ENCODE measurements around the gene CEL.

CEL gene

DNA sequence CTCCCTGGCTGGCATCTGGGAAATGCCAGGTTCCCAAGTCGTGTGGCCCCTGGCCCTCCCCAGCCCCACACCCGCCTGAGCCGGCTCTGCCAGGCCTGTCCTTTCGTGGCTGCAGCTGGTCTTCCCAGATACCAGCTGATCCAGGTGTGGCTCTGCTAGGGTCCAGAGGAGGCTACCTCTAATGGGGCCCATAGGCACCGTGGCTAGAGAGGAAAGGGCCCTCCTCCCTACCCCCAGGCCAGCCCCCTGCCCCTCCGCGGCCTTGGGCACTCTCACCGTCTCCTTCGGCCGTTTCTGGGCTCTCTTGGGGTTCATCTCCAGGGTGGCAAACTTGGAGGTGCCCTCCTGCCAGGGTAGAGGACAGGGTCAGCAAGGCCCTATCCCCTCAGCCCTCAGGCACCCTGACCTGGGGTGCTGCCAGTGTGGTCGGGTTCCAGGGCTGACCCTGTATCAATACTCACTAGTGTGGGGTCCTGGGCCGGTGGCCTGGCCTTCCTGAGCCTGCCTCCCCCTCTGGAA lies 42.3 kb downstream of the CEL start:
- Mint-ChIP-seq H3K9me3 (no peaks in the 10 kb centered on the region), H3K4me3 (no peak overlapping the region), H3K27ac (no peak overlapping the region), H3K36me3 (peaks cover 57 to 62% of the 10 kb centered on the region in 2 donors), H3K4me1 (peaks cover 0 to 4% of the 10 kb centered on the region in 2 donors), H3K27me3 (no peaks in the 10 kb centered on the region)
- ATAC-seq (replicated peaks) = no peak
- DNase-seq = no peak

DNA sequence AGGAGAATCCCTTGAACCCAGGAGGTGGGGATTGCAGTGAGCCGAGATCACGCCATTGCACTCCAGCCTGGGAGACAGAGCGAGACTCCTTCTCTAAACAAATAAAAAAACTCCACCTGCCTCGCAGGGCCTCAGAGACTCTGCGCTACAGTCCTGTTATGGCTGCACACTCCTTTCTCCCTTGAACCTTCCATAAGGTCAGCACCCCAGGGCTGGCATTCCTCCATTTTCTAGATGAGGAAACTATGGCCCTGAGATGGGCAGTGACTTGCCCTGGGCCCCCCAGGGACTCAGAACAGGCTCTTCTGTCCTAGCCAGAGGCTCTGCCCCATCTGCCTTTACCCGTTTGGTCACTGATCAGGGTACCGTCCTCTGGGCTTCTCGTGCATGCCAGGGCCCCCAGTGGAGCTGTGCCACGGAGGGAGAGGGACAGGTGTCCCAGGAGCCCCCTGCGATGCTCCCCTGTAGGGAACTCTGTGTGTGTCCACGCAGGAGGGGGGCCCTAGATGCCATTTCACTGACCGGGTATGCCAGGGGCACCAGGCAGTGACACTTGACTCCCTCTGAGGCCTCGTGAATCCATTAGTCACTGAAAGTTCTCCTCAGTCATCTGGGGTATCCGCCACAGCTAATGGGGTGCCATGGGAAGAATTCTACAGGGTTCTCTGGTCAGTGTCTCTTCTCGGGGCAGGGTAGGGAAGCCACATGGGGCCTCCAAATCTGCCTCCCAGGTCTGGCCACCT lies 43.1 kb downstream of the CEL start:
- H3K36me3 Mint-ChIP-seq = peaks cover 58 to 60% of the 10 kb centered on the region in 2 donors
- no peak overlapping the region for H3K27ac Mint-ChIP-seq
- peaks cover 0 to 4% of the 10 kb centered on the region in 2 donors for H3K4me1 Mint-ChIP-seq

DNA sequence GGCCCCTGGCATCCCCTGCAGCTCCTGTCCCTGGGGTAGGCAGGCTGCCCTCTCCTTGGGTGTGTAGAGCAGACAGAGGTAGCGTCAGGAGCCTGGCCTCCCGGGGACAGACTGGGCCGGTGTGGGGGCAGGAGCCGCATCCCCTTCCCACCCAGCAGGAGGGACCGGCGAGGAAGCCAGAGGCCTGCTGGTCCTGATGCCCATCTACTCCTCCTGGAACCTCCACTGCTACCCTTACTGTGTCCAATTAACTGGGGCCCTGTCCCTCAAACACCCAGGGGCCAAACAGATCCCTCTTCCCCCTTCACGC lies 43.6 kb downstream of the CEL start:
- peaks cover 0 to 5% of the 10 kb centered on the region in 2 donors for H3K4me1 Mint-ChIP-seq
- H3K9me3 Mint-ChIP-seq = no peaks in the 10 kb centered on the region
- no peak overlapping the region for H3K27ac Mint-ChIP-seq
- ATAC-seq (replicated peaks) (no peak), DNase-seq (no peak)
- peaks cover 59 to 60% of the 10 kb centered on the region in 2 donors for H3K36me3 Mint-ChIP-seq
- no peaks in the 10 kb centered on the region for H3K27me3 Mint-ChIP-seq
- no peak overlapping the region for H3K4me3 Mint-ChIP-seq

More for the DNA sequence above, 43.1 kb downstream of the CEL start:
- H3K4me3 Mint-ChIP-seq = no peak overlapping the region
- DNase-seq (no peak), ATAC-seq (replicated peaks) (no peak)
- no peaks in the 10 kb centered on the region for H3K27me3 Mint-ChIP-seq
- no peaks in the 10 kb centered on the region for H3K9me3 Mint-ChIP-seq

DNA sequence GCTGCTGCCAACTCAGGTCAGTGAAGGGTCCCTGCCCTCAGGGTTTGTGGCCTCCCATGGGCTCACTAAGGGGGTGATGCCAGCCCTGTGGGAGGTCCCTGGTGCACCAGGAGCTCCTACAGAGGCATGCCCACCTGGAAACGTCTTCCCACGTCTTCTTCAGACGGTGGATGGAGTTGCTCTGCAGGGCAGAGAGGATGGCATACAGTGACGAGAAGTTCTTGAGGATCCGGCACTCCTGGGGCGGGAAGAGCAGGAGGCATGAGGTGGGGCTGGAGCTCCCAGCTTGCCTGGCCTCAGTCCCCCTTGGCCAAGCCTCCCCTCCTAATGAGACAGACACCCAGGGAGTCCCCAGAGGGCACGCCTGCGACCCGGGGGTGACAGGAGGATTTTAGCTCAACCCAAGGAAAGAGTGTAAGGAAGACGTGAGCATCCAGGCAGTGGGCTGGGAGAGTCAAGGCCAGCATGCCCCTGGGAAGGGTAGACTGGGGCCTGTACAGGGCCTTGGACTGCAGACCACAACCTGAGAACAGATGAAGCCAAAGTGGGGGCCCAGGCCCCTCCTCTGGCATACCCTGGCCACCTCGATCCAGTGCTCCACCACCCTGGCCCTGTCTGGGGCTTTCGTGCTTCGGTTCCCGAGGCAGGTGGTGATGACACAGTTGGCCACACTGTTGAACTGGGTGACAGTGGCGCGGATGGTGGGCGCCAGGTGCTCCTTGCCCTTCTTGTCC lies 44.9 kb downstream of the CEL start:
- H3K27me3 Mint-ChIP-seq = no peaks in the 10 kb centered on the region
- H3K36me3 Mint-ChIP-seq = peaks cover 51 to 54% of the 10 kb centered on the region in 2 donors
- peaks cover 4 to 8% of the 10 kb centered on the region in 2 donors for H3K4me1 Mint-ChIP-seq
- no peak overlapping the region for H3K4me3 Mint-ChIP-seq
- H3K27ac Mint-ChIP-seq = peak overlapping the region; percentile 38
- no peak for DNase-seq
- H3K9me3 Mint-ChIP-seq = no peaks in the 10 kb centered on the region
- no peak for ATAC-seq (replicated peaks)

DNA sequence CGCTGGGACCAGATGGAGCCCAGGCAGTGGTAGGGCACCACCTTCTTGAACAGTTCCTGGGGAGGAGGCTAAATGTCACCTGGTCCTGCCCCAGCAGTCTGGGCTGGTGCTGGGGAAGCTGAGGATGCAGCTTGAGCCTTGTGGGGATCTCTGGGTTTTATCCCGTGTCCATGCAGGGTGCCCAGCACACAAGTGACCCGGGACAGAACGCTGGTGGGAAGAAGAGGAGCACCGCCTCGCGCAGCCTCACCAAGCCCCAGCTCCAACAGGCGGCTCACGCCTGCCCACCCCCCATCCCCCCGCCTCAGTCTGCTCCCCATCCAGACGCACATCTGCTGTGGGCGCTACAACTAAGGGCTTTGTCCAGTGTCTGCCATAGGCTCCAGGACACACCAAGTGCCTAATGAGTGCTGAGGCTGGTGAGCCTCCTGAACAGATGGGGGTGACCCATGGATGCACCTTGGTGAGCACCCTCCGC lies 45.5 kb downstream of the CEL start:
- no peaks in the 10 kb centered on the region for H3K9me3 Mint-ChIP-seq
- no peak overlapping the region for H3K27ac Mint-ChIP-seq
- ATAC-seq (replicated peaks) (no peak), DNase-seq (no peak)
- H3K27me3 Mint-ChIP-seq = no peaks in the 10 kb centered on the region
- peaks cover 49 to 52% of the 10 kb centered on the region in 2 donors for H3K36me3 Mint-ChIP-seq
- peaks cover 9 to 10% of the 10 kb centered on the region in 2 donors for H3K4me1 Mint-ChIP-seq
- no peak overlapping the region for H3K4me3 Mint-ChIP-seq

DNA sequence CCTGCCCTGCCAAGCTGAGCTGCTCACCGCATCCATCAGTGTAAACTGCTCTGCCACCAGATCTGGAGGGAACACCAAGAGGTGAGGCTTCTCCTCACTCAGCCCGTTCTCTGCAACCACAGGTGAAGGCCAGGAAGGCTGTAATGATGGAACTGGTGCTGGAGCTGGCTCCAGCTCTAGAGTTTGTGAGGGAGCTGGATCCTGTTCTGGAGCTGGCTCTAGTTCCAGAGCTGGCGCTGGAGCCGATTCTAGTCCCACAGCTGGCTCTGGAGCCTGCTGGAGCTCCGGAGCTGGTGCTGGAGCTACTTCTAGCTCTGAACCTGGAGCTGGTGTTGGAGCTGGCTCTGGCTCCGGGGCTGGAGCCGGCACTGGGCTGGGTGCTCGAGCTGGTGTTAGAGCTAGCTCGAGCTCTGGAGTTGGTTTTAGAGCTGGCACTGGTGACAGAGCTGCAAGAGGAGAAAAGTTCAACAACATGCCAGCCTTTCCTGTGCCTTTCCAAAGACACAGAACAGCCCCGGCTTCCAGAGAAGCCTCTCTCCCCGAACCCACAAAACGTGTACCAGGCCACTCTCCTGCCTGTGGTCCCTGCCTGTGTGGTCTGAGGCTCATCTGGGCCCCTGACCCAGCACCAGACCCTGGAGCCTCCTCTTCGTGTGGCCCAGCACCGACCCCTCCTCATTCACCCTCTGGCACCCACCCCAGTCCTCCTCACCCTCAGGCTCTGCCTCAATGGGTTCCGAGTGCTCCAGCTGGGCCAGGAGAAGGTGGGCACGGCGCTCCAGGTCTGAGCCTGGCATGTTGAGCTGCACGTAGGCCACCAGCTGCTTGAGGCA lies 46.4 kb downstream of the CEL start:
- Mint-ChIP-seq H3K9me3 (no peaks in the 10 kb centered on the region), H3K27me3 (no peaks in the 10 kb centered on the region), H3K4me1 (peaks cover 15 to 19% of the 10 kb centered on the region in 2 donors), H3K36me3 (peaks cover 46 to 53% of the 10 kb centered on the region in 2 donors), H3K4me3 (no peak overlapping the region), H3K27ac (no peak overlapping the region)
- no peak for DNase-seq
- ATAC-seq (replicated peaks) = no peak

DNA sequence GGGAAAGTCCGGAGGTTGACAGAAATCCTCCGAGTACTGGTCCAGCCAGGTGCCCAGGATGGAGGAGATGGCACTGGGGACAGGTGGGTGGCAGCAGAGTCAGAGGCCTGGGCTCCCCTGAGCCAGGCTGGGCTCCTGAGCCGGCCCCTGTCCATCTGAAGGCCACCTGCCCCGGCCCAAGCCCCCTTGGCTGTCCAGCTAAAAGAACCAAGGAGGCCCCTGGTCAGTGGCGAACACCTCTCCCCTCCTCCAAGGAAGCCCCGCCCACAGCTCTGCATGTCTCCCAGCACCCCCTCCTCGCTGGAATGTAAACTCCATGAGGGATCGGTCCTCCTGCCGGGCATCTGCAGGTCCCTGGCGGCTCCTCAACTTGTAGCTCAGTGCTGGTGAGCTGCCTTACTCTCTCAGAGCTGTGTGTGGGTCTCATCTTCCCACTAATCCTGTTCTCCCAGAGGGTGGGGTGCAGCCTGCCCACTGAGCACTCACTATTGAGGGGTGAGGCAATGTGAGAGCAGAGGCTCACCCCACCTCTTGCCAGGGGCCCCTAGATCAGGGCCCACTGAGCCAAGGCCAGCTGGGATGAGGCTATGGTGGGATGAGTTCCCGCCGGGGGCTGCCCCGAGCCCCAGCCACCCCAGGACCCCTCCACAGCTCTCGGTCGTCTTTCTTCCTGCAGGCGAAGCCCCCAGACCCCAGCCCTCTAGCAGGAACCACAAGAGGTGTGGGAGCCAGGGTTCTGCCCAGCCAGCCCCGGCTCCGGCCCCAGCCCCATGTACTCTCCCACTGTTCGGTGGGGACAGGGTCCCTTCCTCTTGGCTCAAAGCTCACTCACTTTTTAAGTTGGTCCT lies 47.2 kb downstream of the CEL start:
- Mint-ChIP-seq H3K36me3 (peaks cover 46 to 49% of the 10 kb centered on the region in 2 donors), H3K4me3 (no peak overlapping the region), H3K27me3 (no peaks in the 10 kb centered on the region), H3K9me3 (no peaks in the 10 kb centered on the region), H3K27ac (no peak overlapping the region), H3K4me1 (peaks cover 23 to 27% of the 10 kb centered on the region in 2 donors)
- DNase-seq (no peak), ATAC-seq (replicated peaks) (no peak)

DNA sequence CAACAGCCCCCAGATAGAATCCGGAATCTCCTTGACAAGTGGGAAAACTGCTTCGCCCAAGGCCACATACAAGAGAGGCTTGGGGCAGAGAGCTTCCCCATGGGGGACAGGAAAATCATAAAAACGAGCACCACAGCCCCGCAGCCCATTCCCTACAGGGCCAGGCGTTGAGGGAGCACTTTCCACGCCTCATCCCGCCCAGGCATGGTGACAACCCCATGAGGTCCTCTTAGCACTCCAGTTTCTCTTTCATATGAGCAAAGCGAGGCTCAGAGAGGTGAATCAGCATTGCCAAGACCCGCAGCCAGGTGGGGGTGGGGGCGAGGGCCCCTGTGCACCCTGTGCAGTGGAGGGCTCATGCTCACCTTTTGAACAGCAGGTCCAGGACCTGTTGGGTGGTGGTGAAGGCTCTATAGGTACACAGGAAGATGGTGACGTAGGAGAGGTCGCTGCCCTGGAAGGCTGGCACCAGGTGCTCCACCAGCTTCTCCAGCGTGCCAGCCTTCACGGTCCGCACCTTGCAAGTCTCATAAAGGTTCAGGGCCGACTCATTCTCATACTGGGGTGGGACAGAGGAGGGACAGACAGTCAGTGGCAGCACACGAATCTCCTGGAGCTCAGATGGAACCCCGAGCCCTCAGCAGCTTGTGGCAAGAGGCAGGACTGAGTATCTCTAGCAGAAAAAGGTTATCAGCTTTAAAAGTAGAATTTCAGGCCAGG lies 48.3 kb downstream of the CEL start:
- Mint-ChIP-seq H3K27me3 (no peaks in the 10 kb centered on the region), H3K27ac (no peak overlapping the region), H3K4me3 (no peak overlapping the region), H3K9me3 (no peaks in the 10 kb centered on the region), H3K36me3 (peaks cover 37 to 39% of the 10 kb centered on the region in 2 donors), H3K4me1 (peaks cover 32 to 38% of the 10 kb centered on the region in 2 donors)
- ATAC-seq (replicated peaks) (no peak), DNase-seq (no peak)

DNA sequence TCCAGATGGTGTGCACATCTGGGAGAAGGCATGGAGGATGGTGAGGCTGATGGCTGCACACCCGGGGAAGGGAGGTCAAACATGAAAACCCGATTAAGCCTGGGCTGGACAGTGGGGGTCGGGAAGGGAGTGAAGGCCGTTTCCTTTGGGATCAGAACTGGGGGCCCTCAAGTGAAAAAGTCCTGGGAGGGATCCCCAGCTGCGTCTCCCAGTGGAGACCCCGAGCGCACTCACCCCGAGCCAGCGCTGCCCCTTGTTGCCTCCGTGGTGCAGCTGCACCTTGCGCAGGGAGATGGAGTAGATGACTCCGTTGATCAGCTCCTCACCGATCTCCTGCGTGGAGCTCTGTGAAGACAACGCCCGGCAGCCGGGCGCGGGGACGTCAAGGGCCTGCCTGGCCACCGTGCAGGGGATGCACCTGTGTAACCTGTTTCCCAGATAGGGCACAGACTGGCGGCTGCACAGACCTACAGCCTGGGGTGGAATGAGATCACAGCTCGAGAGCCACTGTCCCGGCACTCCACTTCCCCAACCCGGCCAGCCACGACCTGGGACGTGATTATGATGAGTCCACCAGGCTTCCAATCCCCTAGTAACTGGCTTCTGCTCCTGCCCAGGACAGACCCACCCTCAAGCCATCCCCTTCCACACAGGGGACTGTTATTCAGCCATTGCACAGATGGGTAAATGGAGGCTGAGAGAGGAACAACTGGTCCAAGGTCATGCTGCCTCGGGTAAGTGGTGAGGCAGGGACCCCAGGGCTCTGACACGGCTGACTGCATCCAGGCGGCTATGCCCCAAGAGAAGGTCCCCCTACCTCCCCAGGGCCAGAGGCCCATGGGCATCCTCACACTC lies 50.3 kb downstream of the CEL start:
- Mint-ChIP-seq H3K4me1 (peaks cover 42 to 53% of the 10 kb centered on the region in 2 donors), H3K36me3 (peaks cover 33 to 34% of the 10 kb centered on the region in 2 donors), H3K9me3 (no peaks in the 10 kb centered on the region), H3K27ac (peak overlapping the region; percentile 91), H3K27me3 (no peaks in the 10 kb centered on the region), H3K4me3 (peak overlapping the region; percentile 53 to 68)
- no peak for DNase-seq
- no peak for ATAC-seq (replicated peaks)

DNA sequence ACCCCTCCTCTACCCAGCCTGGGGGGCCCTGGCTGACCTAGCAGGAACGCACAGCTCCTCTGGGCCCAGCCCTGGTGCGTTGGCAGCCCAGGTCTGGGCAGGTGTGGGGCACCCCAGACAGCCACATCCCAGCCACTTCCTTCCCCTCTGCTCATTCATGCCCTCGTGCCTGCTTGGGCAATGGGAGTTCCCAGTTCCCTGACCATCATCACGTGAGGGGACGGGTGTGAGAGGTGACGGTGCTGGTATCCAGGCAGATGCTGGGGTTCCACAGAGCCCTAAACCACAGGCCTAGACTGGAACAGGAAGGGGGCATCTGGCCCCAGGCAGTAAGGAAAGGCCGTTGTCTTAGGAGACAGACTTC lies 50.9 kb downstream of the CEL start:
- no peaks in the 10 kb centered on the region for H3K27me3 Mint-ChIP-seq
- H3K9me3 Mint-ChIP-seq = no peaks in the 10 kb centered on the region
- DNase-seq = peak; percentile 70
- H3K4me3 Mint-ChIP-seq = peak overlapping the region; percentile 53 to 68
- peak overlapping the region; percentile 91 for H3K27ac Mint-ChIP-seq
- peaks cover 30% of the 10 kb centered on the region in 2 donors for H3K36me3 Mint-ChIP-seq
- peak; percentile 57 for ATAC-seq (replicated peaks)
- H3K4me1 Mint-ChIP-seq = peaks cover 42 to 56% of the 10 kb centered on the region in 2 donors

DNA sequence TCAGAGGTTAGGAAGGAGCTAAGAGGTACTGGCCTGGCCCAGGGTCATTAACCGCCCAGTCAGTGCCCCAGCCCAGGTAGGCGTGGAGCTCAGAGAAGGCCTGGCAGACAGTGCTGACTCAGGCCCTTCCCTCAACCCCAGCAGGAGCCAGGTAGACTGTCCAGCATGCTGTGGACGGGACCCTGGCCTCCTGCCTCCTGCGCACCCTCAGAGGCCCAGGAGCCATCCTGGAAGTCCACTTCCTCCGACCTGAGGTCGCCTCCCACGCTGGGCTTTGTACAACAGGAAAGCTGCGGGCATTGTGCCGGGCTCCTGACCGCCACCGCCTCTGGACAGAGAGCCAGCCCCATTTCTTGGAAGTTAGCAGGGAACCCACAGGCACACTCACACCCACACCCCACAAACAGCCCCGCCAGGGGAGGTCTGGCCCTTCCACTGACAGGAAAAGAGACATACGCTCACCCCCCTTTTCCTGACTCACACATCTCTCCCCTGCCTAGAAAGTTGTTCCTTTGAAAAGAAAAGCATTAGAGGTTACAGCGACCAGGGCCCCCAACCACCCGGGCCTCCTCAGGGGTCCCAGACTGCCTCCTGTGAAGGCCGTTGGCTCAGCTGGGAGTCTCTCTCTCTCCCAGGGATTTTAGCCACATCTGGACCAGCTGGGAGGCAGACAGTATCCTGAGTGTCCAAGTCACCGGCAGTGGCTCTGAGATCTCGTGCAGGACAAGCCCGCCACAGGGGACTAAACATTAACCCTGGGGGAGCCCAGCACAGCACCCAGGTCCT lies 51.6 kb downstream of the CEL start:
- Mint-ChIP-seq H3K4me3 (peak overlapping the region; percentile 53 to 67), H3K9me3 (no peaks in the 10 kb centered on the region), H3K27ac (peak overlapping the region; percentile 91), H3K36me3 (peaks cover 23 to 25% of the 10 kb centered on the region in 2 donors), H3K4me1 (peaks cover 46 to 64% of the 10 kb centered on the region in 2 donors), H3K27me3 (no peaks in the 10 kb centered on the region)
- DNase-seq = no peak
- no peak for ATAC-seq (replicated peaks)
